WTC11 (cell line): Measurements from ENCODE around the gene NPB. TPM values are rescaled to one million over a fixed set of nuclear protein-coding genes. Genes with fewer than 3 reads are reported as not detected.

ENCODE experiments used
- ATAC-seq: fragments of 200-7000 bp; cut with Tn5 transposase; 2 replicates; pipeline ENCODE4 v1.10.0; 2021; ENCODE audit warnings: mild to moderate bottlenecking, moderate library complexity
- CTCF ChIA-PET: fragments of 300-600 bp; sonication (Branson Sonifier 250); formaldehyde crosslinking; loops from one replicate; lab custom pipeline; 2021; ENCODE audit warnings: antibody characterized with exemption; lab: Charles Lee
- POLR2A ChIA-PET: fragments of 350-600 bp; sonication (Branson Sonifier 250); formaldehyde crosslinking; loops from one replicate; lab custom pipeline; 2021; ENCODE audit warnings: antibody characterized with exemption; lab: Charles Lee
- DNase-seq: peaks from one replicate; pipeline ENCODE4 v3.0.0; 2021; ENCODE audit warnings: low spot score
- H3K27ac Mint-ChIP-seq: 2 replicates; pipeline ENCODE4 v1.8.0; 2021; ENCODE audit warnings: mixed read lengths
- H3K27me3 Mint-ChIP-seq: 2 replicates; pipeline ENCODE4 v1.8.0; 2021; ENCODE audit warnings: low read depth, mild to moderate bottlenecking, moderate library complexity, mixed read lengths
- H3K36me3 Mint-ChIP-seq: 2 replicates; pipeline ENCODE4 v1.8.0; 2021; ENCODE audit warnings: mixed read lengths
- H3K4me1 Mint-ChIP-seq: 2 replicates; pipeline ENCODE4 v1.8.0; 2022; ENCODE audit warnings: mixed read lengths
- H3K4me3 Mint-ChIP-seq: 2 replicates; pipeline ENCODE4 v1.8.0; 2021; ENCODE audit warnings: mild to moderate bottlenecking, moderate library complexity, mixed read lengths
- H3K9me3 Mint-ChIP-seq: 2 replicates; pipeline ENCODE4 v1.8.0; 2021; ENCODE audit warnings: mixed read lengths
- CREM ChIP-seq: sonication (generic); formaldehyde crosslinking; IDR thresholded peaks from 2 replicates; pipeline ENCODE4 v1.8.1; 2022; ENCODE audit warnings: mild to moderate bottlenecking, missing genetic modification reagents, moderate library complexity
- CTCF ChIP-seq: fragments of 200-600 bp; IDR thresholded peaks from 2 replicates; pipeline ENCODE4 v1.8.0; 2022; ENCODE audit warnings: antibody characterized with exemption
- FOXK1 ChIP-seq: sonication (generic); formaldehyde crosslinking; IDR thresholded peaks from 2 replicates; pipeline ENCODE4 v1.8.0; 2022; ENCODE audit warnings: mild to moderate bottlenecking, moderate library complexity, missing genetic modification reagents
- GTF2I ChIP-seq: fragments of 250-450 bp; sonication (Bioruptor Pico); conservative IDR thresholded peaks from 2 replicates; pipeline ENCODE4 v1.4.0; 2021; ENCODE audit warnings: mild to moderate bottlenecking
- MAX ChIP-seq: sonication (generic); formaldehyde crosslinking; IDR thresholded peaks from 2 replicates; pipeline ENCODE4 v1.8.0; 2022; ENCODE audit warnings: mild to moderate bottlenecking, missing genetic modification reagents
- NFATC4 ChIP-seq: fragments of 250-450 bp; sonication (Bioruptor Pico); IDR thresholded peaks from 2 replicates; pipeline ENCODE4 v1.9.0; 2021; ENCODE audit warnings: mild to moderate bottlenecking
- PRRX2 ChIP-seq: fragments of 250-450 bp; sonication (Bioruptor Pico); IDR thresholded peaks from 2 replicates; pipeline ENCODE4 v1.8.0; 2021; ENCODE audit warnings: mild to moderate bottlenecking
- TEAD1 ChIP-seq: sonication (generic); formaldehyde crosslinking; IDR thresholded peaks from 2 replicates; pipeline ENCODE4 v1.8.0; 2022; ENCODE audit warnings: mild to moderate bottlenecking, missing genetic modification reagents
- TEAD4 ChIP-seq: sonication (generic); formaldehyde crosslinking; IDR thresholded peaks from 2 replicates; pipeline ENCODE4 v1.8.0; 2022; ENCODE audit warnings: mild to moderate bottlenecking, missing genetic modification reagents
- ZNF281 ChIP-seq: sonication (generic); formaldehyde crosslinking; IDR thresholded peaks from 2 replicates; pipeline ENCODE4 v1.8.0; 2023; ENCODE audit warnings: mild to moderate bottlenecking, missing genetic modification reagents
- ZNF396 ChIP-seq: fragments of 250-450 bp; sonication (Bioruptor Pico); IDR thresholded peaks from 2 replicates; pipeline ENCODE4 v1.8.0; 2021; ENCODE audit warnings: mild to moderate bottlenecking, moderate library complexity, borderline replicate concordance
- ZNF512 ChIP-seq: sonication (generic); formaldehyde crosslinking; IDR thresholded peaks from 2 replicates; pipeline ENCODE4 v1.8.1; 2022; ENCODE audit warnings: missing genetic modification reagents, borderline replicate concordance
- ZNF532 ChIP-seq: fragments of 250-450 bp; sonication (Bioruptor Pico); IDR thresholded peaks from 2 replicates; pipeline ENCODE4 v1.9.0; 2021; ENCODE audit warnings: mild to moderate bottlenecking, borderline replicate concordance
- total RNA-seq: library from RNA; stranded (reverse); gene quantifications from 3 replicates; pipeline ENCODE4 v1.2.3, GENCODE V29; 2021

The NPB gene
- total RNA-seq, 1 experiment from 2014 or later: 1.9 TPM

- TF ChIP-seq ZNF512 (CRISPR knock-in tag) (no peak), PRRX2 (no peak)
Observed at GRCh38 chr17:81939218-81939617, 37.2 kb downstream of the NPB start (continued).

GRCh38 chr17:81939881-81940385 is 37.9 kb downstream of the NPB start:
- ChIA-PET POLR2A (interaction anchor here (0.5 to 1.2 kb wide), 2 partner anchors 8 to 9 kb away, joined by 3 read pairs; no protein-coding TSS in a partner anchor), CTCF (interaction anchor here (0.6 to 3.2 kb wide), 4 partner anchors 19 to 81 kb away, joined by 3 to 16 read pairs (median 4); no protein-coding TSS in a partner anchor)
- H3K27me3 Mint-ChIP-seq: peaks cover 23% of the 10 kb centered on the region
- DNase-seq: no peak
- no peak for TF ChIP-seq FOXK1 (CRISPR knock-in tag)
- TF ChIP-seq ZNF512 (CRISPR knock-in tag): no peak
- no peak for TF ChIP-seq ZNF281
- TF ChIP-seq CREM (CRISPR knock-in tag): no peak
- TF ChIP-seq MAX (CRISPR knock-in tag): no peak
- TF ChIP-seq TEAD1 (CRISPR knock-in tag): no peak
- no peak for TF ChIP-seq ZNF396 (CRISPR knock-in tag)
- TF ChIP-seq TEAD4 (CRISPR knock-in tag): no peak
- TF ChIP-seq CTCF: no peak
- no peak for TF ChIP-seq GTF2I (CRISPR knock-in tag)
- no peak for TF ChIP-seq NFATC4 (CRISPR knock-in tag)
- TF ChIP-seq ZNF532 (CRISPR knock-in tag): no peak
- H3K4me3 Mint-ChIP-seq: no peak overlapping the region
- no peak for ATAC-seq
- H3K27ac Mint-ChIP-seq: no peak overlapping the region
- H3K36me3 Mint-ChIP-seq: peaks cover 3% of the 10 kb centered on the region; the same call in 1 of the 2 replicates
- H3K9me3 Mint-ChIP-seq: no peaks in the 10 kb centered on the region
- H3K4me1 Mint-ChIP-seq: peaks cover 22% of the 10 kb centered on the region
